ENCODE measurements around the gene LAMC2.

Gene LAMC2

DNA sequence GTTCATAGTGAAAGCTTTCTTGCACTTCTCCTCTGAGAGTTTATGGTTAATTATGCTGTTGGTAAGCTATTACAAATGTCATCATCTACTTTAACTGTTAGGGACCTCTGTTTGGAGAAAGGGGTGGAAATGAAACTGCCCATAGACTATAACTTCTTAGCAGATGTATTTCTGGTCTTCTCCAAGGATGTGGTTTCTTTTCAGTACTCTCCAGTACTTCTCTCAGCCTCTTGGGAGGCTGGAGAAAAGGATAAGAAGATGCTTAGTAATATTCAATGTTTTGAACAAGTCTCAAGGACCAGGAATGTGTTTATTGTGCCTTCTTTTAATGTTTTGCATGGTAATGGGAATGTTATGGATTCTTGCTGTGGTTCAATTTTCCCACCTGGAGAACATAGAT lies 60.4 kb downstream of the LAMC2 start:
- Mint-ChIP-seq H3K36me3 (peaks cover 2% of the 10 kb centered on the region), H3K9me3 (ENCODE audit: low read depth) (no peaks in the 10 kb centered on the region), H3K4me3 (no peak overlapping the region), H3K4me1 (ENCODE audit: low read depth) (no peaks in the 10 kb centered on the region), H3K27ac (no peak overlapping the region), H3K27me3 (peaks cover 2% of the 10 kb centered on the region)

DNA sequence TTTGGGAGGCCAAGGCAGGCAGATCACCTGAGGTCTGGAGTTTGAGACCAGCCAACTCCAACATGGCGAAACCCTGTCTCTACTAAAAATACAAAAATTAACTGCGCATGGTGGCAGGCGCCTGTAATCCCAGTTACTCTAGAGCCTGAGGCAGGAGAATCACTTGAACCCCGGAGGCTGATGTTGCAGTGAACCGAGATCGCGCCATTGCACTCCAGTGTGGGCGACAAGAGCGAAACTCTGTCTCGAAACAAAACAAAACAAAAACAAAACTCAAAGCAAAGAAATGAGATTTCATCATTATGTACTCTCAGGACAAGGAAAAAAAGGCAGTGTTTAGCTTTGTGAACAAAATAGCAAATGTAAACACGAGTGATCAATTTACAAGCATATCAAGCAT lies 61.0 kb downstream of the LAMC2 start:
- Mint-ChIP-seq H3K4me3 (no peak overlapping the region), H3K4me1 (ENCODE audit: low read depth) (no peaks in the 10 kb centered on the region), H3K36me3 (peaks cover 2% of the 10 kb centered on the region), H3K9me3 (ENCODE audit: low read depth) (no peaks in the 10 kb centered on the region), H3K27ac (no peak overlapping the region), H3K27me3 (peaks cover under 1% of the 10 kb centered on the region)

DNA sequence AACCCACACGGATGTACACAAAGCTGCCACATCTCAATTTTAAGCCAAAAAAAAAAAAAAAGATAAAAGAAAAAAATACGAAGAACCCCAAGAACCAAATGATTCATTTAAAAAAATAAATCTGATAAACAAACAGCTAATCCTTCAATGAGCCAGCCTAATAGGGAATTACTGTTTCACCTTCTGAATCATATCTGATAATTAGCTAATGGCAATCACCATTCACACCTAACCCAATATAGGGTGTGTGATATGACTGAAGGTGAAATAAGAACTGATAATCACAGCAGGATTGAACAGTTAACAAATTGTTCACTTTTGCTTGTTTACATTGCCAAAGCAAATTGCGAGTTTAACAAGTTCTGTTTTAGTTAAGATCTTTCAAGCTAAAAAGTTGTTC lies 61.4 kb downstream of the LAMC2 start:
- H3K36me3 Mint-ChIP-seq: peaks cover 2% of the 10 kb centered on the region
- no peaks in the 10 kb centered on the region for H3K9me3 Mint-ChIP-seq (ENCODE audit: low read depth)
- H3K4me1 Mint-ChIP-seq (ENCODE audit: low read depth): no peaks in the 10 kb centered on the region
- H3K27me3 Mint-ChIP-seq: no peaks in the 10 kb centered on the region
- no peak overlapping the region for H3K27ac Mint-ChIP-seq
- H3K4me3 Mint-ChIP-seq: no peak overlapping the region

DNA sequence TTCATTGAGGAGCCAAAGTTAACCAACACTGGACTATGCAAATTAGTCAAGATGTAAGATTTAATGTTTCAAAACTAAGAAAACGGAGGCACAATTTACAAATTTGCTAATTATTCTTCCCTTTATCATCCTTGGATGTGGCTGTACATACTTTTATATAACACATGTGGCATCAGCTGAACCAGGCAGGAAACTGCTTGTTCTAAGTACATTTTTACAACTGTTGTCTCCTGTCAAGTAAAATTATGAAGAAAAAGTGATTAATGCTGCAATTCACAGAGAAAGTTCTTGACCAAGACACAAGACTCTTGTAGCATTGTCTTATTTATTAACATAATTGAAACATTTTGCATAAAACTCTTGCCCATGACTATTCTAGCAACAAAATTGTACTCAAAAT lies 61.9 kb downstream of the LAMC2 start:
- Mint-ChIP-seq H3K4me1 (ENCODE audit: low read depth) (no peaks in the 10 kb centered on the region), H3K9me3 (ENCODE audit: low read depth) (no peaks in the 10 kb centered on the region), H3K36me3 (peaks cover 2% of the 10 kb centered on the region), H3K4me3 (no peak overlapping the region), H3K27ac (no peak overlapping the region), H3K27me3 (no peaks in the 10 kb centered on the region)

DNA sequence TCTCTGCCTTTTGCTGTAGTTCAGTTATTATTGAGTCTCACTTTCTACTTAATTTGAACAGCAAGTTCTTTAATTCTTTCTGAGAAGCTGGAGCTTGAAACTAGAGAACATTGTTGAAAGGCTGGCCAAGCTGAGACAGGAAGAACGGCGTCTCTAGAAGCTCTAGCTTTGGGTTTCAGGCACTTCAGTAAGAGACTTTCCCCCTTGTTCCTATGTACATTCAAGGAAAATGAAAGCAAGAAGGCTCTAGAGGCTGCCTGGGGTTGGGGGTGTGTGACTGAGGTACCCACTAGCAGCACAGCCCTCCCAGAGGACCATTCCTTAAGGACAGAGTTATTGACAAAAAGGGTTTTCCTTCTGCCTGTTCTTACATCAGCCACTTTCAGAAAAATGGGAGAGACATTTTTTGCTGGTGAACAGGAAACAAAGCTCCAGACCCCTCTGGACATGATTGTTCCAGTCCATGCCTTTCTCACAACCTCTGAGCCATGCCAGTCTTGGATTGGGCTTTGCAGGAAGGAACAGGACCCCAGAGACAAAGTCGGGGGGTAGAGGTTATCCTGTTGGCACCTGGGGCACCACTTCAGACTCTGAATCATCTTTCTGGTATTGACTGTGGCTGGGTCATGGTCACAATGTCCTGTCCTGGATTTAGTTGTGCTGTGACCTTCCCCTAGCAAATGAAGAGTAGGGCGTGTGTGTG lies 63.1 kb downstream of the LAMC2 start:
- H3K4me3 Mint-ChIP-seq: no peak overlapping the region
- no peaks in the 10 kb centered on the region for H3K9me3 Mint-ChIP-seq (ENCODE audit: low read depth)
- H3K27me3 Mint-ChIP-seq: no peaks in the 10 kb centered on the region
- no peaks in the 10 kb centered on the region for H3K4me1 Mint-ChIP-seq (ENCODE audit: low read depth)
- peaks cover 2% of the 10 kb centered on the region for H3K36me3 Mint-ChIP-seq
- H3K27ac Mint-ChIP-seq: no peak overlapping the region

DNA sequence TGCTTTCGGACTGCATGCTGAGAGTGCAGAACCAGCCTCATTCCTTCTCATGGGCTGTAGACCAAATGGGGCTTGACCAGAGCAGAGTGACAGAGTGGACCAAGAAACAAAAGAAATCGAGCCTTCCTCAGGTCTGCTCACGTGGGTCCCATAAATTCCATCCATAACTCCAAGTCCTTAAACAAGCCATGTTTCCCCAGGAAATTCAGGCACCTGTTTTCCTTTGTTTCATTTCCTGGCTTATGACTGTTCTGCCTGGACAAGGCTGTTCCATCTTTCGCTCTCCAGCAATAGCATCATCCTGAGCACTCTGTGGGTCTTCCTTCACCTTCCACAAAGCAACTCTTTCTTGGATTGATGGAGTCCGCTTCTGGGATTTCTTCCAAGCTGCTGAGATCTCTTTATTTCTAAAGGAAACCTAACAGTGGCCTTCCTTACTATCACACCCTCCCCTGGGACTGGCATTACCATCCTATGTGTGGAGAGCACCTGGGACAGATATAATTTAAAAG lies 63.9 kb downstream of the LAMC2 start:
- no peak overlapping the region for H3K27ac Mint-ChIP-seq

DNA sequence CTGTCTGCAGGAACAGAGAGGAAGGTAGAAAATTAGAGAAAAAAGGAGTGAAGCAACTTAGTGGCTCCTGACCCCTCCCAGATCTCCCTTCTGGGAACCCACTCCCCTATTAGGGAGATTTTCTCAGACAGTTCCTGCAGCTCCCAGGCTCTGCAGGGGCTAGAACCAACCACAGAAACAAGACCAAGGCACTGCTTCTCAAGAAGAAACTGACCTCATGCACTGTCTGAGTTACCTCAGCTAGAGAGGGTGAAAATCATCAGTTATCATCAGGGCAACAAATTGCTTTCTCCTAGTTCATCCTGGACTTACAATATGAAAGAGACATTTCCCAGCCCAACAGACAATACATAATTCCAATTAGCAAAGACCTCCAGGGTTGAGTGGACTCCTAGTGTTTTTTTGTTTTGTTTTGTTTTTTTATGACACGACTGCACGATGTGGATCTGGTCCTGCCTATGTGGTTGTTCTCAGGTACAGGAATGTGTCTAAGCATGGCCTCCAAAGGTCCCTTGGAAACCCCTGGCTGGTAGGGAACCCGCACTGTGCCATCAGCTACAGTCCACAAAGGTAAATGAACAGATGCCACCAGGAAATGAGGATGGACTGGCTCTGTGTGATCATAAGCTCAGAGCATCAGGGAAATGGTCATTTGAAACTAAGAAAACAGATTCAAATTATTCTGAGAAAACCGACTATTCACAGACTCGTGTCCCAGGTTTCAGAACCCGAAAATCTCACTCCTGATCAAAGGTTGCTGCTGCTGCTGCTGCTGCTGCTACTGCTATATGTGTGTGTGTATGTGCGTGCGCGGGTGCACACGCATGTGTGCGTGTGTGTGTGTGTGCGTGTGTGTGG lies 65.3 kb downstream of the LAMC2 start:
- H3K27ac Mint-ChIP-seq: no peak overlapping the region
- H3K4me3 Mint-ChIP-seq: no peak overlapping the region
- no peaks in the 10 kb centered on the region for H3K27me3 Mint-ChIP-seq
- H3K4me1 Mint-ChIP-seq (ENCODE audit: low read depth): no peaks in the 10 kb centered on the region
- no peaks in the 10 kb centered on the region for H3K9me3 Mint-ChIP-seq (ENCODE audit: low read depth)
- no peaks in the 10 kb centered on the region for H3K36me3 Mint-ChIP-seq

More for the DNA sequence above, 63.9 kb downstream of the LAMC2 start:
- no peaks in the 10 kb centered on the region for H3K4me1 Mint-ChIP-seq (ENCODE audit: low read depth)
- no peaks in the 10 kb centered on the region for H3K9me3 Mint-ChIP-seq (ENCODE audit: low read depth)
- no peaks in the 10 kb centered on the region for H3K27me3 Mint-ChIP-seq
- H3K36me3 Mint-ChIP-seq: peaks cover 2% of the 10 kb centered on the region
- no peak overlapping the region for H3K4me3 Mint-ChIP-seq

DNA sequence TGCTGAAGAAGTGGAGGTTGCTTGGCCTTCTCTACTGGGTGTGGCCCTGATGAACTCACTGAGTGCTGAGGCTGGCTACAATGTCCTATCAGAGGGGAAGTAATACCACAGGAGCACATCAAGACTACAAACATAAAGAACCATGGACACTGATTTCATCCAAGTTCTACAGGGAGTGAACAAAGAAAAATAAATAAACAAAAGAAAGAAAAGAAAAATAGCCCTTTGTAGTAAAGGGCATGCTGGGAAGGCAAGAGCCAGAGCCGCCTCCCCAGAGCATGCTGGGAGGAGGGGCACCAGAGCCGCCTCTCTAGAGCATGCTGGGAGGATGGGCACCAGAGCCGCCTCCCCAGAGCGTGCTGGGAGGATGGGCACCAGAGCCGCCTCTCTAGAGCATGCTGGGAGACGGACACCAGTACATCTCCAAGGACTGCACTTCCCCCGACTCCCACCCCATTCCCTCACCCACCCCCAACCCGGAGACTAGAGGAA lies 65.9 kb downstream of the LAMC2 start:
- Mint-ChIP-seq H3K4me3 (no peak overlapping the region), H3K4me1 (ENCODE audit: low read depth) (no peaks in the 10 kb centered on the region), H3K36me3 (no peaks in the 10 kb centered on the region), H3K9me3 (ENCODE audit: low read depth) (no peaks in the 10 kb centered on the region), H3K27me3 (no peaks in the 10 kb centered on the region), H3K27ac (no peak overlapping the region)

DNA sequence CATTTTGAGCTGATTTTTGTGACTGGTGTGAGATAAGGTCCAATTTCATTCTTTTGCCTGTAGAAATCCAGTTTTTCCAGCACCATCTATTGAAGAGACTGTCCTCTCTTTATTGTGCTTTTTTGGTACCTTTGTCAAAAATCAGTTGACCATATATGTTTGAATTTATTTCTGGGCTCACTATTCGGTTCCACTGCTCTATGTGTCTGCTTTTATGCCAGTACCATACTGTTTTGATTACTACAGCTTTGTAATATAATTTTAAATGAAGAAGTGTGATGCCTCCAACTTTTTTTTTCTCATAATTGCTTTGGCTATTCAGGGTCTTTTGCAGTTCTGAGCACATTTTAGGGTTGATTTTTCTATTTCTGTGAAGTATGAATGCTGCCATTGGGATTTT lies 69.0 kb downstream of the LAMC2 start:
- Mint-ChIP-seq H3K36me3 (no peaks in the 10 kb centered on the region), H3K9me3 (ENCODE audit: low read depth) (no peaks in the 10 kb centered on the region)

DNA sequence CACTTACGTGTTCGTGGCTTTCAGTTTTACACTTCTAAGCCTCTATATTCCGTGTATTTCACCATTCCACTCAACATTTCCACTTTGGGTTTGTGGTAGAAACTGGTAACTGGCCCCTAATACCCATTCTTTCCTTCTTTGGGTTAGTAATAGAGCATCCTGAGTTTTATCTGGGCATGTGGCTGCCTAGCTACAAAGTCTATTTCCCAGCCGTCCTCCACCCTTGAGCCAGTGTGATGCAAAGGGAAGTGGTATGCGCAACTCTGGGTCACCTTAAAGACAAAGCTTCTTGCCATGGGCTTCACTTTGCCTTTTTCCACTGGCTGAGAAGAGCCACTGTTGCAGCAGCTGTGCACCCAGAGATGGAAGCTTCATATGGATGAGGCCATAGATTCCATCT lies 73.9 kb downstream of the LAMC2 start:
- Mint-ChIP-seq H3K27ac (no peak overlapping the region), H3K27me3 (peaks cover 16% of the 10 kb centered on the region), H3K9me3 (ENCODE audit: low read depth) (no peaks in the 10 kb centered on the region), H3K4me3 (no peak overlapping the region), H3K4me1 (ENCODE audit: low read depth) (no peaks in the 10 kb centered on the region), H3K36me3 (no peaks in the 10 kb centered on the region)

More for the DNA sequence above, 69.0 kb downstream of the LAMC2 start:
- H3K27me3 Mint-ChIP-seq: peaks cover 10% of the 10 kb centered on the region
- H3K27ac Mint-ChIP-seq: no peak overlapping the region
- H3K4me3 Mint-ChIP-seq: no peak overlapping the region
- H3K4me1 Mint-ChIP-seq (ENCODE audit: low read depth): no peaks in the 10 kb centered on the region

DNA sequence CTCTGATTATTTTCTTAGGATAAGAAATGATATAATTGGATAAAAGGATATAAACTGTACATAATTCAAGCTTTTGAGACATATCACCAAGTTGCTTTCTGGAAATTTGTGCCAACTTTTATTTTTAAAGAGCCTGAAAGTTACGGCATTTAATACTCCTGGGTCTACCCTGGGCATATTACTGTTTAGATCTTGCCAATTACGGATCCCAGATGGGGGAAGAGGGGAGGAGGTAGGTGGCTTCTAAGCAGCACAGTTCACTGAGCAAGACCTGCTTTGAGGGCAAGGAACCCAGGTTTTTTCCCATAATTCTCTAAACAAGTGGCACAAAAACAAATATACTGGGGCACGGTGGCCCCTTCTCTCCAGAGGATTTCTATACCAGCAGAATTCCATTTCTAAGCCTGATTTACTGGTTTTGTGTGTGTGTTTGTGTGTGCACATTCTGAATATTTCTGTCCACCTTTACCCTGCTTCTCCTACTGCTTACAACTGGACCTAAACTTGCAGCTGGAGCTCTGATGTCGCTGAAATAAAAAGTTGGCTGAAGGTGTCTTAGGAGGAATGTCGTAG lies 76.7 kb downstream of the LAMC2 start:
- no peaks in the 10 kb centered on the region for H3K36me3 Mint-ChIP-seq
- no peaks in the 10 kb centered on the region for H3K4me1 Mint-ChIP-seq (ENCODE audit: low read depth)

DNA sequence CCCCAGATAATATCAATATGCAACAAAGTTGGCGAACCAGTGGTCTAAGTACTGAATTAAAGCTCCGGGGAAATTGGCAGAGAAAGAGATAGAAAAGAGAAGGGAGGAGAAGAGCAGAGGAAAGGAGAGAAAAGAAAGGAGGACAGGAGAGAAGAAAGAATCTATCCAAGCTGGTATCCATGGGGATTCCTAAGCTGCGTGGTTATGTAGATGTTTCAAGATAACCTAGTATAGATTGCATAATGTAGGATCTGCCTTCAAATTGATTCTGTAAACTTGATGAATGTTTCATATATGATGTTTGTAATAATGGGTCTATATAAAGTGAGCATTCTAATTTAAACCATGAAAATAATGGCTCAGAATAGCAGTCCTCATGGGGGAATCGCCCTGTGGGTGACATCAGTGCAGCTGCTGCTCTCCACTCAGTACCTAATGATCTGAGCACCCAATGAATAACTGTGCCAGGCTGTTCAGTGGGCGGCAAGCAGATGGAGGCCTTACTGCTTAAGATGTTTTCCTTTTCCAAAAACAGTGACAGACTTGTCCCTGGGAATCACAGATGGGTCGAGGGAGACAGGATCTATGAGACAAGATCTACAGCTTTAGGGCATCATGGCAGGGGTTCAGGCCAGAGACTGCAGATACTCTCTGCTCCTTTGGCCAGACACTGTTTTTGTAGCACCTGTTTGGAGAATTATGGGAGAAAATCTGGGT lies 78.0 kb downstream of the LAMC2 start:
- H3K4me1 Mint-ChIP-seq (ENCODE audit: low read depth): no peaks in the 10 kb centered on the region
- H3K27ac Mint-ChIP-seq: no peak overlapping the region
- H3K27me3 Mint-ChIP-seq: peaks cover 16% of the 10 kb centered on the region
- no peaks in the 10 kb centered on the region for H3K9me3 Mint-ChIP-seq (ENCODE audit: low read depth)
- no peaks in the 10 kb centered on the region for H3K36me3 Mint-ChIP-seq
- no peak overlapping the region for H3K4me3 Mint-ChIP-seq

More for the DNA sequence above, 76.7 kb downstream of the LAMC2 start:
- Mint-ChIP-seq H3K27me3 (peaks cover 21% of the 10 kb centered on the region), H3K27ac (no peak overlapping the region), H3K9me3 (ENCODE audit: low read depth) (no peaks in the 10 kb centered on the region), H3K4me3 (no peak overlapping the region)

DNA sequence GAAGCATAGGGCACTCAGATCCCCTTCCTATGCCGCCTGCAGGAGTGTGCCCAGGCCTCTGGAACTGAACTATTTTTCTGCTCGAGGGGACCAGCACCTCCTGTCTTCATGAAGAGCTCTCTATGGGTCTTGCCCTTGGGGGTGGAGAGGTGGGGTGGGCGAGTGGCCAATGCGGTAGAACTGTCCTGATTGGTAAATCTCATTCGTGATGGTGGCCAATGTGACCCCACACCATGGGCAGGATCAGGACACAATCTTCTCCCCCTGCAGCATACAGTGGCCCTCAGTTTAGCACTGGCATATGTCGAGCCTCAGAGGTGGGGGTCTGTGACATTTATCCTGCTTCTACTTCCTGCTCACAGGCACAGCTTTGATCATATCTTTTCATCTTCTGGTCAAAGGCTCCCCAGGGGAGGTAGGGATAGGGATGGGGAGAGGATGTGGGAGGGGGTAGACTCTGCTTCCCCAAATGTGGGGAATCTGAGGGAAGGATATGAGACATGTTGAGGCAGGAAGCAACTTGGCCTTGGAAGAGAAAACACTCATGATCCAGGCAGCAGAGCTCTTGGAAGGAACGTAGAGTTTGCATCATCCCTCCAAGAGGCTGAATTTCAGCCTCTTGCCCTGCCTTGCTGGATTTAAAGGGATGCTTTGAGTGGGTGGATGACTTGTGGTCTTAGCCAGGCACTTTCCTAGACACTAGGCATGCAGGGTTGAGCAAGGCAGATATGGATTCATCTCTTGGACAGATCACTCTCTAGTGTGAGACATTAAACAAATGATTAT lies 81.8 kb downstream of the LAMC2 start:
- H3K4me3 Mint-ChIP-seq: no peak overlapping the region
- H3K27ac Mint-ChIP-seq: no peak overlapping the region
- no peaks in the 10 kb centered on the region for H3K4me1 Mint-ChIP-seq (ENCODE audit: low read depth)
- no peaks in the 10 kb centered on the region for H3K36me3 Mint-ChIP-seq
- peaks cover 14% of the 10 kb centered on the region for H3K27me3 Mint-ChIP-seq
- H3K9me3 Mint-ChIP-seq (ENCODE audit: low read depth): no peaks in the 10 kb centered on the region

DNA sequence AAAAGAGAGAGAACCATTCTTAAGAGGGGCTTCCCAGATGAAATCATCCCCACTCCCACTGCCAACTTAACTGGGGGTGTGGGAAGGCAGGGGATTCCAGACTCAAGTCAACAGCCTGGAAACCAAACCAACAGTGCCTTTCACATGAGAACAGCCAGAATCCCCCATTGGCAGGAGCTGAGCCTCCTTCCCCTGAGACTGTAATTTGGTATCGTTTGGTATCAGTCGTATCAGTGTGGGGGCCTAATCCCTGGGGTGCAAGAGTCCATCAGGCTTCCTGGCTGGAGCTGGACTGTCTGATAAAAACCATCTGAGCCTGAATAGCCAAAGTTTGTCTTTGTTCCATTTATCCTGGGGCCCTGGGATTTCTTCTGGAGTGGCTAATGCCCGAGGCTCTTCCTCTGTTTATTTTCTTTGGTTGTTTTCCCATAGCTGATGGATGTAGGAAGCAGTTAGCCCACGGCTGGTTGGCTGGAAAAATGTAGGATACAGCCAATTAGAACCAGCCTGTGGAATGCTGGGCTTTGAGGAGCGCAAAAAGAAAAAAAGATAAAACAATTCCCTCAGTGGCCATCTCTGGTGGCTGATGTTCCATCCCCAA lies 84.6 kb downstream of the LAMC2 start:
- H3K4me1 Mint-ChIP-seq (ENCODE audit: low read depth): no peaks in the 10 kb centered on the region
- no peak overlapping the region for H3K4me3 Mint-ChIP-seq
- H3K27ac Mint-ChIP-seq: no peak overlapping the region
- peaks cover 11% of the 10 kb centered on the region for H3K27me3 Mint-ChIP-seq
- no peaks in the 10 kb centered on the region for H3K36me3 Mint-ChIP-seq
- no peaks in the 10 kb centered on the region for H3K9me3 Mint-ChIP-seq (ENCODE audit: low read depth)

All from activated naive CD8-positive, alpha-beta T cell (primary cell).